ENCODE results near the gene UGT1A9. TPM values are rescaled to one million over a fixed set of nuclear protein-coding genes. Genes with fewer than 3 reads are reported as not detected.

UGT1A9 gene
- total RNA-seq, 2 donors from 2014 or later = not detected

- ATAC-seq = no peak
- intact Hi-C loops (cut with DNase I) = no loop called here
- Histone ChIP-seq H3K27me3 (no peaks in the 10 kb centered on the region), H3K4me1 (no peaks in the 10 kb centered on the region), H3K27ac (no peak overlapping the region), H3K36me3 (replicated peaks in 1 of 2; ENCODE audit: insufficient read depth in 1 of 2, low read depth in 2 of 2) (no peaks in the 10 kb centered on the region), H3K4me3 (no peak overlapping the region), H3K9me3 (no peaks in the 10 kb centered on the region)
- TF ChIP-seq POLR2A (IDR thresholded peaks at IDR 0.05) (no peak), CTCF (IDR thresholded peaks at IDR 0.05) (no peak)
- 52 to 56% methylated on average over 4 of the region's 4 CpGs for WGBS, 2 donors
- no peak for DNase-seq
Observed at GRCh38 chr2:233668605-233669260, 3.0 kb upstream of the UGT1A9 start.

- no peak overlapping the region for H3K4me3 ChIP-seq
- DNase-seq = no peak
- H3K27ac ChIP-seq = no peak overlapping the region
- WGBS, 2 donors = 68 to 90% methylated on average over 3 of the region's 3 CpGs
- TF ChIP-seq POLR2A (IDR thresholded peaks at IDR 0.05) = no peak
- no peak for TF ChIP-seq CTCF (IDR thresholded peaks at IDR 0.05)
- intact Hi-C loops (cut with DNase I) = no loop called here
- ATAC-seq = no peak
- H3K4me1 ChIP-seq = no peaks in the 10 kb centered on the region
- no peaks in the 10 kb centered on the region for H3K36me3 ChIP-seq (replicated peaks in 1 of 2; ENCODE audit: insufficient read depth in 1 of 2, low read depth in 2 of 2)
- no peaks in the 10 kb centered on the region for H3K9me3 ChIP-seq
- no peaks in the 10 kb centered on the region for H3K27me3 ChIP-seq
Observed at GRCh38 chr2:233672886-233673285, 1.2 kb downstream of the UGT1A9 start.

- Histone ChIP-seq H3K4me1 (no peaks in the 10 kb centered on the region), H3K4me3 (no peak overlapping the region), H3K36me3 (replicated peaks in 1 of 2; ENCODE audit: insufficient read depth in 1 of 2, low read depth in 2 of 2) (no peaks in the 10 kb centered on the region), H3K9me3 (no peaks in the 10 kb centered on the region), H3K27ac (no peak overlapping the region), H3K27me3 (no peaks in the 10 kb centered on the region)
- no peak for TF ChIP-seq CTCF (IDR thresholded peaks at IDR 0.05)
- DNase-seq (no peak), ATAC-seq (no peak)
- intact Hi-C loops (cut with DNase I) = no loop called here
Observed at GRCh38 chr2:233673896-233674295, 2.2 kb downstream of the UGT1A9 start.

GRCh38 chr2:233674314-233674713 lies 2.6 kb downstream of the UGT1A9 start:
- 47 to 62% methylated on average over 1 of the region's 1 CpG for WGBS, 2 donors
- H3K36me3 ChIP-seq (replicated peaks in 1 of 2; ENCODE audit: insufficient read depth in 1 of 2, low read depth in 2 of 2) = no peaks in the 10 kb centered on the region
- no peak overlapping the region for H3K27ac ChIP-seq
- H3K27me3 ChIP-seq = no peaks in the 10 kb centered on the region
- DNase-seq (no peak), ATAC-seq (no peak)
- intact Hi-C loops (cut with DNase I) = no loop called here
- no peaks in the 10 kb centered on the region for H3K4me1 ChIP-seq
- H3K4me3 ChIP-seq = no peak overlapping the region
- TF ChIP-seq POLR2A (IDR thresholded peaks at IDR 0.05) = no peak
- TF ChIP-seq CTCF (IDR thresholded peaks at IDR 0.05) = no peak
- H3K9me3 ChIP-seq = no peaks in the 10 kb centered on the region

GRCh38 chr2:233674995-233675394 lies 3.3 kb downstream of the UGT1A9 start:
- 16 to 28% methylated on average over 4 of the region's 4 CpGs for WGBS, 2 donors
- Histone ChIP-seq H3K4me1 (no peaks in the 10 kb centered on the region), H3K27ac (no peak overlapping the region), H3K4me3 (no peak overlapping the region), H3K36me3 (replicated peaks in 1 of 2; ENCODE audit: insufficient read depth in 1 of 2, low read depth in 2 of 2) (no peaks in the 10 kb centered on the region), H3K9me3 (no peaks in the 10 kb centered on the region), H3K27me3 (no peaks in the 10 kb centered on the region)
- ATAC-seq (no peak), DNase-seq (no peak)
- intact Hi-C loops (cut with DNase I) = no loop called here
- TF ChIP-seq POLR2A (IDR thresholded peaks at IDR 0.05) = no peak
- TF ChIP-seq CTCF (IDR thresholded peaks at IDR 0.05) = no peak
